Dermis microvascular lymphatic vessel endothelial cell (primary cell): Measurements from ENCODE around the gene CASK. TPM values are rescaled to one million over a fixed set of nuclear protein-coding genes. Genes with fewer than 3 reads are reported as not detected.
A peak's percentile ranks its signal among the peaks of the same experiment; 100 is the strongest.

Experiments
- DNase-seq, 2 donors: peaks; one replicate each; pipeline versions ENCODE4 v3.0.0 to v3.0.0-alpha.2; 2010; ENCODE audit warnings: low read depth in 2 of 2
- total RNA-seq: library from RNA; depleted of rRNA; stranded (reverse); fragments of >200 nt; gene quantifications from 2 replicates; pipeline ENCODE4 v1.2.1, GENCODE V29; 2014

Gene CASK
- total RNA-seq, 1 donor from 2014 or later, result 27.0 TPM

- no peak for DNase-seq
Observed at GRCh38 chrX:41580423-41581064, 342.8 kb downstream of the CASK start.

GRCh38 chrX:41563876-41564275 lies 359.5 kb downstream of the CASK start:
- DNase-seq, result no peak

GRCh38 chrX:41561045-41561444 lies 362.3 kb downstream of the CASK start:
- peak; percentile 66 to 88 for DNase-seq

GRCh38 chrX:41559235-41560052 lies 363.9 kb downstream of the CASK start:
- DNase-seq, result peak in 1 of 2 donors; percentile 81

GRCh38 chrX:41558531-41558930 lies 364.8 kb downstream of the CASK start:
- peak; percentile 6 to 34 for DNase-seq

GRCh38 chrX:41556958-41557357 lies 366.4 kb downstream of the CASK start:
- no peak for DNase-seq

- no peak for DNase-seq
Observed at GRCh38 chrX:41553688-41554087, 369.7 kb downstream of the CASK start.

GRCh38 chrX:41548411-41548810 lies 374.9 kb downstream of the CASK start:
- DNase-seq, result no peak

- no peak for DNase-seq
Observed at GRCh38 chrX:41543668-41544067, 379.7 kb downstream of the CASK start.

GRCh38 chrX:41543025-41543424 lies 380.3 kb downstream of the CASK start:
- no peak for DNase-seq

GRCh38 chrX:41542536-41542935 lies 380.8 kb downstream of the CASK start:
- DNase-seq, result no peak

GRCh38 chrX:41542135-41542534 lies 381.2 kb downstream of the CASK start:
- DNase-seq, result no peak

- no peak for DNase-seq
Observed at GRCh38 chrX:41541386-41541785, 382.0 kb downstream of the CASK start.

GRCh38 chrX:41538707-41539106 lies 384.6 kb downstream of the CASK start:
- no peak for DNase-seq

- DNase-seq, result no peak
Observed at GRCh38 chrX:41530085-41530484, 393.3 kb downstream of the CASK start.

- no peak for DNase-seq
Observed at GRCh38 chrX:41529221-41529620, 394.1 kb downstream of the CASK start.

- no peak for DNase-seq
Observed at GRCh38 chrX:41528784-41529183, 394.6 kb downstream of the CASK start.

GRCh38 chrX:41526925-41527324 lies 396.4 kb downstream of the CASK start:
- DNase-seq, result peak in 1 of 2 donors; percentile 8

GRCh38 chrX:41526271-41526670 lies 397.1 kb downstream of the CASK start:
- no peak for DNase-seq

- no peak for DNase-seq
Observed at GRCh38 chrX:41522671-41523070, 400.7 kb downstream of the CASK start.

GRCh38 chrX:41522081-41522480 lies 401.3 kb downstream of the CASK start:
- no peak for DNase-seq

- DNase-seq, result no peak
Observed at GRCh38 chrX:41519468-41519867, 403.9 kb downstream of the CASK start.

- no peak for DNase-seq
Observed at GRCh38 chrX:41518841-41519220, 404.5 kb downstream of the CASK start.
